Heart right ventricle (tissue), 16 donors: ENCODE measurements around the gene SRGAP1. TPM values are rescaled to one million over a fixed set of nuclear protein-coding genes. Genes with fewer than 3 reads are reported as not detected.

Source experiments
- ATAC-seq, 8 donors: fragments of 200-7000 bp; cut with Tn5 transposase; one replicate each; pipeline ENCODE4 v1.9.1; 2020; ENCODE audit warnings: mild to moderate bottlenecking in 8 of 8, moderate library complexity in 8 of 8, moderate number of reproducible peaks in 1 of 8
- DNase-seq, 2 donors: peaks; one replicate each; pipeline ENCODE4 v3.0.0-alpha.2; 2020
- H3K27ac ChIP-seq, 10 donors: fragments of 200-600 bp; sonication (generic) in 2 of 10; one replicate each; pipeline versions ENCODE4 v1.5.0 to v1.8.0; 2020 to 2022; ENCODE audit warnings: mild to moderate bottlenecking in 3 of 10
- H3K27me3 ChIP-seq, 7 donors: fragments of 200-600 bp; one replicate each; pipeline ENCODE4 v1.8.0; 2021 to 2022; ENCODE audit warnings: mild to moderate bottlenecking in 2 of 7
- H3K36me3 ChIP-seq, 9 donors: fragments of 200-600 bp; sonication (generic) in 1 of 9; one replicate each; pipeline versions ENCODE4 v1.5.0 to v1.8.0; 2020 to 2022; ENCODE audit warnings: mild to moderate bottlenecking in 2 of 9
- H3K4me1 ChIP-seq, 9 donors: fragments of 200-600 bp; sonication (generic) in 1 of 9; one replicate each; pipeline versions ENCODE4 v1.5.0 to v1.8.0; 2020 to 2022; ENCODE audit warnings: mild to moderate bottlenecking in 4 of 9
- H3K4me3 ChIP-seq, 10 donors: fragments of 200-600 bp; sonication (generic) in 2 of 10; one replicate each; pipeline versions ENCODE4 v1.5.0 to v1.8.0; 2020 to 2022; ENCODE audit warnings: mild to moderate bottlenecking in 7 of 10, moderate library complexity in 2 of 10
- H3K9me3 ChIP-seq, 11 donors: fragments of 200-600 bp in 10 of 11; sonication (generic) in 2 of 11; one replicate each; pipeline versions ENCODE4 v1.5.0 to v1.8.0; 2013 to 2022; ENCODE audit warnings: mild to moderate bottlenecking in 2 of 11, control low read depth in 1 of 11, moderate library complexity in 1 of 11
- CTCF ChIP-seq, 9 donors: fragments of 200-600 bp; sonication (generic) in 2 of 9; IDR thresholded peaks; one replicate each; pipeline versions ENCODE4 v1.5.0 to v1.8.0; 2021 to 2022; ENCODE audit warnings: antibody characterized with exemption in 9 of 9, mild to moderate bottlenecking in 5 of 9, moderate library complexity in 1 of 9
- WGBS, 2 donors: extraction: QIAGEN DNeasy Blood & Tissue Kit; methylation state at CpG; one replicate each; pipeline ENCODE4 v1.1.7; 2013; ENCODE audit warnings: inconsistent platforms in 1 of 2; 5-methylcytosine and 5-hydroxymethylcytosine counted together
- intact Hi-C, 10 donors: fragments of 100-400 bp; cut with DNase I; formaldehyde crosslinking; loops; one replicate each; pipeline versions ENCODE4 v1.11.1 to v1.14.2; 2022
- polyA plus RNA-seq, 2 donors: library from polyadenylated mRNA; stranded (reverse); fragments of 200-250 nt; gene quantifications; one replicate each; pipeline ENCODE4 v1.2.3, GENCODE V29; 2013
- total RNA-seq, 10 donors: library from RNA; stranded (reverse); fragmentation: NEBNext Ultra II Directional in 3 of 10; extraction: Animal tissue kit (Norgen Biotek cat#: 25700) in 3 of 10; gene quantifications; one replicate each; pipeline versions ENCODE4 v1.2.1 to v1.2.4, GENCODE V29; 2021 to 2023
- donor health status: Arrhythmogenic right ventricular cardiomyopathy.
- donor health status: ischemic (EF 13 %, LVEDD 7.1; RV severe dilation, severe dysfunction).
- donor health status: healthy with polysubstance abuse.
- donor health status: DM: no; HTN: yes; CAD: no.
- donor health status: DM: no; HTN: no; CAD: no.
- donor health status: ischemic (EF 25% LVEDD 6.9; RV normal size, moderate dysfunction).
- donor health status: ischemic (EF 25% LVEDD 5.7; RV mildly dilated, moderate dysfunction).
- donor health status: healthy.
- donor health status: DM: yes; HTN: yes; CAD: no.
- donor health status: Ischemic cardiomyopathy.
- donor health status: ischemic (EF 35%, LVEDD 5.7; RV mildly dilated, moderate dysfunction).
- donor health status: nonischemic (EF 11% LVEDD 7.7; RV severe dilation, severe dysfunction).
- donor health status: DM: yes; HTN: yes; CAD: no.
- donor health status: PGD.
- donor health status: ischemic (EF 29% LVEDD 5.4; RV normal size, mild dysfunction).
- donor health status: nonischemic (EF 23%, LVEDD 6.1; RV moderate dilation, normal function).

Gene SRGAP1
- total and polyA plus RNA-seq, 12 donors = 1.3 to 6.4 (median 3.6) TPM

GRCh38 chr12:64051057-64051456 is 206.6 kb downstream of the SRGAP1 start:
- Histone ChIP-seq H3K9me3 (peaks cover 0 to 17% (median 0%) of the 10 kb centered on the region in 11 donors), H3K27me3 (no peaks in the 10 kb centered on the region), H3K4me1 (no peaks in the 10 kb centered on the region), H3K27ac (no peak overlapping the region), H3K4me3 (no peak overlapping the region), H3K36me3 (peaks cover 0 to 16% (median 0%) of the 10 kb centered on the region in 9 donors)
- ATAC-seq (no peak), DNase-seq (no peak)
- TF ChIP-seq CTCF (IDR thresholded peaks at IDR 0.05) = no peak
- intact Hi-C loops = no loop called here
- WGBS, 2 donors = 45 to 81% methylated on average over 2 of the region's 2 CpGs

GRCh38 chr12:64053117-64053516 is 208.6 kb downstream of the SRGAP1 start:
- Histone ChIP-seq H3K36me3 (peaks cover 0 to 16% (median 0%) of the 10 kb centered on the region in 9 donors), H3K9me3 (peaks cover 0 to 17% (median 0%) of the 10 kb centered on the region in 11 donors), H3K27ac (no peak overlapping the region), H3K4me1 (no peaks in the 10 kb centered on the region), H3K27me3 (no peaks in the 10 kb centered on the region), H3K4me3 (no peak overlapping the region)
- intact Hi-C loops = no loop called here
- ATAC-seq (no peak), DNase-seq (no peak)
- no peak for TF ChIP-seq CTCF (IDR thresholded peaks at IDR 0.05)
- 95 to 96% methylated on average over 3 of the region's 3 CpGs for WGBS, 2 donors

- intact Hi-C loops = no loop called here
- Histone ChIP-seq H3K4me3 (no peak overlapping the region), H3K27me3 (no peaks in the 10 kb centered on the region), H3K9me3 (peaks cover 0 to 15% (median 0%) of the 10 kb centered on the region in 11 donors), H3K27ac (no peak overlapping the region), H3K36me3 (peaks cover 0 to 13% (median 0%) of the 10 kb centered on the region in 9 donors), H3K4me1 (no peaks in the 10 kb centered on the region)
- 87 to 88% methylated on average over 4 of the region's 4 CpGs for WGBS, 2 donors
- no peak for TF ChIP-seq CTCF (IDR thresholded peaks at IDR 0.05)
- ATAC-seq (no peak), DNase-seq (no peak)
These were observed 209.6 kb downstream of the SRGAP1 start for GRCh38 chr12:64054079-64054520.

- no peak for TF ChIP-seq CTCF (IDR thresholded peaks at IDR 0.05)
These were observed 212.2 kb downstream of the SRGAP1 start for GRCh38 chr12:64056741-64057140.

More at GRCh38 chr12:64056741-64057140, 212.2 kb downstream of the SRGAP1 start:
- H3K9me3 ChIP-seq = no peaks in the 10 kb centered on the region
- H3K27ac ChIP-seq = no peak overlapping the region
- peaks cover 0 to 7% (median 0%) of the 10 kb centered on the region in 9 donors for H3K36me3 ChIP-seq
- DNase-seq (no peak), ATAC-seq (no peak)
- intact Hi-C loops = no loop called here
- 96 to 97% methylated on average over 1 of the region's 1 CpG for WGBS, 2 donors
- H3K4me1 ChIP-seq = no peaks in the 10 kb centered on the region
- no peak overlapping the region for H3K4me3 ChIP-seq
- no peaks in the 10 kb centered on the region for H3K27me3 ChIP-seq
